A673 (cell line): ENCODE results near the gene BTBD6.

Source experiments
- EZH2 ChIP-seq: fragments of 200-600 bp; sonication (generic); IDR thresholded peaks from 2 replicates; pipeline ENCODE4 v1.6.1; 2017; ENCODE audit warnings: borderline replicate concordance, low read depth, mild to moderate bottlenecking, mixed read lengths, antibody characterized with exemption, low read length; ENCODE audit not compliant: poor library complexity, severe bottlenecking
- TF ChIP-seq, protein P1 (sequence below): fragments of 300-800, 200-600 bp; sonication (generic); conservative IDR thresholded peaks from 2 replicates; pipeline ENCODE4 v1.5.1; 2017; ENCODE audit warnings: low read depth, mild to moderate bottlenecking, antibody characterized with exemption, low read length, moderate library complexity, mixed read lengths

DNA sequence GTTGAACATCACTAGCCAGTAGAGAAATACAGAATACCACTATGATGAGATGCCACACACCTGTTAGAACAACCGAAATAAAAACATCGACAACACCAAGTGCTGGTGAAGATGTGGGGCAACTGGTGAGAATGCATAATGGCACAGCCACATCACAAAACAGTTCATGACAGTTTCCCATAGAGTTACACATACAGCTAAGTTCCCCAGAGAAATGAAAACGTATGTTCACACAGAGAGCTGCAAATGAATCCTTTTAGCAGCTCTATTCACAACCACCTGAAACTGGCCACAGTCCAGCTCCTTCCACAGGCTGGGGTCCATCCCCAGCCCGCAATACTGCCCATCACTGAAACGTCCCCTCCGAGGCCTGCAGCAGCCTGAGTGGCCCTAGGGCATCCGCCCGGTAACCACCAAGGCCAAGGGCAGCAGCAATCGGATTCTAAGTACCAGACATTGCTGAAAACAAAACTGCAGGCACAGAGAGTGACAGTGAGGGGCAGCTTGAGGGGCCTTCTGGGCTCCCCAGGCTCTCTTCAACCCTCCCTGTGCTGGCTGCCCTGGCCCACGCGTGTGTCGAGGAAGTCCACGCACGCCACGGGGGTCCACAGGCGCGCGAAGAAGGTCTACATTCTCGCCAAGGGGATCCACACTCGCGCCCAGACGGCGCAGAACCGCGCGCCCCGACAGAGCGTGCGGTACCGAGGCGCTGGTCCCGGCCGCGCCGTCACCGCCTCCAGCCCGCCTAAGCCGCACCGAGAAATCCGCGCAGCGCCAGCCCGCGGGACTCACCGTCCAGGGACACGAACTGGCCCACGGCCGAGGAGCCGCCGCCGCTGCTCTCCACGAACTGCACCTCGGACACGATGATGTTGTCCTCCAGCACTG, 51.6 kb downstream of the BTBD6 start:
- TF ChIP-seq, protein P1, sequence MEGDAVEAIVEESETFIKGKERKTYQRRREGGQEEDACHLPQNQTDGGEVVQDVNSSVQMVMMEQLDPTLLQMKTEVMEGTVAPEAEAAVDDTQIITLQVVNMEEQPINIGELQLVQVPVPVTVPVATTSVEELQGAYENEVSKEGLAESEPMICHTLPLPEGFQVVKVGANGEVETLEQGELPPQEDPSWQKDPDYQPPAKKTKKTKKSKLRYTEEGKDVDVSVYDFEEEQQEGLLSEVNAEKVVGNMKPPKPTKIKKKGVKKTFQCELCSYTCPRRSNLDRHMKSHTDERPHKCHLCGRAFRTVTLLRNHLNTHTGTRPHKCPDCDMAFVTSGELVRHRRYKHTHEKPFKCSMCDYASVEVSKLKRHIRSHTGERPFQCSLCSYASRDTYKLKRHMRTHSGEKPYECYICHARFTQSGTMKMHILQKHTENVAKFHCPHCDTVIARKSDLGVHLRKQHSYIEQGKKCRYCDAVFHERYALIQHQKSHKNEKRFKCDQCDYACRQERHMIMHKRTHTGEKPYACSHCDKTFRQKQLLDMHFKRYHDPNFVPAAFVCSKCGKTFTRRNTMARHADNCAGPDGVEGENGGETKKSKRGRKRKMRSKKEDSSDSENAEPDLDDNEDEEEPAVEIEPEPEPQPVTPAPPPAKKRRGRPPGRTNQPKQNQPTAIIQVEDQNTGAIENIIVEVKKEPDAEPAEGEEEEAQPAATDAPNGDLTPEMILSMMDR = no peak
- TF ChIP-seq EZH2 = no peak
